Measurements from ENCODE around the gene CFAP410. TPM values are rescaled to one million over a fixed set of nuclear protein-coding genes. Genes with fewer than 3 reads are reported as not detected.

The CFAP410 gene
- total and polyA plus RNA-seq, 9 donors = 1.2 to 40.8 (median 29.3) TPM

- TF ChIP-seq CTCF (IDR thresholded peaks at IDR 0.05) (no peak), POLR2A (IDR thresholded peaks at IDR 0.05) (no peak)
- 77 to 88% (median 78%) methylated on average over 24 to 26 of the region's 26 CpGs for WGBS, 3 donors
- H3K27me3 ChIP-seq = no peaks in the 10 kb centered on the region
- no peak overlapping the region for H3K4me3 ChIP-seq
- no peaks in the 10 kb centered on the region for H3K4me1 ChIP-seq (ENCODE audit: insufficient read depth)
- H3K36me3 ChIP-seq = no peaks in the 10 kb centered on the region
- no peak overlapping the region for H3K27ac ChIP-seq
- peak in 1 of 5 donors; percentile 59 for DNase-seq
- intact Hi-C loops (cut with DNase I) = no loop called here
- H3K9me3 ChIP-seq = no peaks in the 10 kb centered on the region
These were observed 12.2 kb downstream of the CFAP410 start for GRCh38 chr21:44326716-44327602.

DNA sequence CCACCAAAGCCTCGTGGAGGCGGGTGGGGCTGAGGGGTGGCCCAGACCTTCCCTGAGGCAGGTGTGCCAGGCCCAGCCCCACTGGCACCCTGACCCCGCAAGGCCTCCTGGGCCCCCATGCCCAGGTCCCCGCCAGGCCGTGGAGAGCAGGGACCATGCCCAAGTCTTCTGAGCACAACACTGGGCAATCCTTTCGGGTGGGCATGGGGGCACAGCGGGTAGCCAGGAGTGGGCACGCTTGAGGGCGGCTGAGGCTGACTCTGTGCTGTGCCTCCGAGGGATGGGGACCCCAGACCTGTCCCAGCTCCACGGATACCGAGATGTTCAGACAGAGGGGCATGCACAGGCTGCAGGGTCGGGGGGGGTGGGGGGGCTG is 12.9 kb downstream of the CFAP410 start:
- H3K36me3 ChIP-seq = no peaks in the 10 kb centered on the region
- no peak overlapping the region for H3K27ac ChIP-seq
- intact Hi-C loops (cut with DNase I) = no loop called here
- no peak for TF ChIP-seq POLR2A (IDR thresholded peaks at IDR 0.05)
- no peak for TF ChIP-seq CTCF (IDR thresholded peaks at IDR 0.05)
- WGBS, 3 donors = 85 to 91% (median 90%) methylated on average over 13 of the region's 13 CpGs
- no peaks in the 10 kb centered on the region for H3K27me3 ChIP-seq
- no peaks in the 10 kb centered on the region for H3K4me1 ChIP-seq (ENCODE audit: insufficient read depth)
- no peaks in the 10 kb centered on the region for H3K9me3 ChIP-seq
- H3K4me3 ChIP-seq = no peak overlapping the region
- DNase-seq = no peak

- WGBS, 3 donors = 81 to 92% (median 84%) methylated on average over 33 to 44 of the region's 44 CpGs
- DNase-seq = no peak
- no peaks in the 10 kb centered on the region for H3K4me1 ChIP-seq (ENCODE audit: insufficient read depth)
- H3K36me3 ChIP-seq = no peaks in the 10 kb centered on the region
- H3K4me3 ChIP-seq = no peak overlapping the region
- H3K27me3 ChIP-seq = no peaks in the 10 kb centered on the region
- TF ChIP-seq POLR2A (IDR thresholded peaks at IDR 0.05) (no peak), EP300 (IDR thresholded peaks at IDR 0.05) (no peak), CTCF (IDR thresholded peaks at IDR 0.05) (no peak)
- no peak overlapping the region for H3K27ac ChIP-seq
- H3K9me3 ChIP-seq = no peaks in the 10 kb centered on the region
- intact Hi-C loops (cut with DNase I) = no loop called here
These were observed 13.6 kb downstream of the CFAP410 start for GRCh38 chr21:44325386-44326271.

DNA sequence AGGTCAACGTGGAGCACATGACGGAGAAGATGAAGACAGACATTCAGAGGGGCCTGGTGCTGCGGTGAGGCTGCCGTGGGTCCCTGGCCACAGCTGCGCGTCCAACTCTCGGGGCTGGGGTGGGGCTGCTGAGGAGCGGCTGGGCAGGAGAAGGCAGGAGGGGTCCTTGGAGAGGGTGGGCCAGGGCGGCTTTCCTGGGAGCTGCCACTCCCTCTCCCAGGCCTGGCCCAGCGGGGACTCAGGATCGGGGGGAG is 14.4 kb downstream of the CFAP410 start:
- DNase-seq = no peak
- no peaks in the 10 kb centered on the region for H3K36me3 ChIP-seq
- intact Hi-C loops (cut with DNase I) = no loop called here
- TF ChIP-seq POLR2A (IDR thresholded peaks at IDR 0.05) (no peak), CTCF (IDR thresholded peaks at IDR 0.05) (no peak), EP300 (IDR thresholded peaks at IDR 0.05) (no peak)
- H3K4me3 ChIP-seq = no peak overlapping the region
- H3K9me3 ChIP-seq = no peaks in the 10 kb centered on the region
- WGBS, 3 donors = 92 to 93% (median 92%) methylated on average over 10 to 11 of the region's 11 CpGs
- no peak overlapping the region for H3K27ac ChIP-seq
- no peaks in the 10 kb centered on the region for H3K4me1 ChIP-seq (ENCODE audit: insufficient read depth)
- no peaks in the 10 kb centered on the region for H3K27me3 ChIP-seq
